ENCODE measurements around the gene HSPH1.
"Not testable (repeated sequence)": the region's sequence is repeated elsewhere in the genome, so short reads cannot be mapped to it uniquely, and the experiment has no call there.

HSPH1 gene

DNA sequence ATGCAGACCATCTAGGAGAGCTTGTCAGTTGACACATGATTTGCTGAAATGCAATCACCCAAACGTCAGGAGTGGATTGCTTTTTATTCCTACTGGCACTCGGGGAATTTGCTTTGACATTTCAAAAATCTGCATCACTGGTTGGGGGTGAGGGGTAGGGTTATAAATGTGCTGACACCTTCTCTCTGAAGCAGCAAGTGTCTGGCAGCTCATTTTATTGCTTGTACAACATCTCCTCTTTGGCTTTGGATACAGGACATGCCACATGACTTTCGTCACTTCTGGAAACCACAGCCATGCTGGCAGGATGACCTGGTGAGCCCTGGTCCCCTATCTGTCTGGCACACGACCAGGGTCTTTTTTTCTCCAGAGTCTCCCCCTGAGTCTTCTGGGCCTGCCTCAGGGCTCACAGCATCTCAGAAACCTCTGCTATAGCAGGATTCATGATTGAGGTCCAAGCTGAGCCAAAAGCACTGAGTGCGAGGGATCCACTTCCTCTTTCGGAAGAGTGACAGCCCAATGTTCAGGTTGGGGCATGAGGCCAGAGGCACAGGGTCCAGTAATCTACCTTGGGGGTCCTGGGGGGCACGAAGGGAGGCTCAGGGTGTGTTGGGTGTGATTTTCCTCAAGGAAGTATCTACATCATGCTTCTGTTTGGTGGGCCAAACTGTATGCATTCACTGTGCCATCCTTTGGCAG lies 60.1 kb downstream of the HSPH1 start:
- TF ChIP-seq RARB (CRISPR knock-in tag; IDR thresholded peaks at IDR 0.05) (no peak), ZNF8 (CRISPR knock-in tag; IDR thresholded peaks at IDR 0.05) (no peak), ZFP3 (CRISPR knock-in tag; IDR thresholded peaks at IDR 0.05) (no peak), ESRRG (CRISPR knock-in tag; IDR thresholded peaks at IDR 0.05) (no peak), BACH2 (CRISPR knock-in tag; IDR thresholded peaks at IDR 0.05; ENCODE audit: borderline replicate concordance) (no peak), SNAI2 (CRISPR knock-in tag; IDR thresholded peaks at IDR 0.05) (no peak)
- TF ChIP-seq, protein P1, sequence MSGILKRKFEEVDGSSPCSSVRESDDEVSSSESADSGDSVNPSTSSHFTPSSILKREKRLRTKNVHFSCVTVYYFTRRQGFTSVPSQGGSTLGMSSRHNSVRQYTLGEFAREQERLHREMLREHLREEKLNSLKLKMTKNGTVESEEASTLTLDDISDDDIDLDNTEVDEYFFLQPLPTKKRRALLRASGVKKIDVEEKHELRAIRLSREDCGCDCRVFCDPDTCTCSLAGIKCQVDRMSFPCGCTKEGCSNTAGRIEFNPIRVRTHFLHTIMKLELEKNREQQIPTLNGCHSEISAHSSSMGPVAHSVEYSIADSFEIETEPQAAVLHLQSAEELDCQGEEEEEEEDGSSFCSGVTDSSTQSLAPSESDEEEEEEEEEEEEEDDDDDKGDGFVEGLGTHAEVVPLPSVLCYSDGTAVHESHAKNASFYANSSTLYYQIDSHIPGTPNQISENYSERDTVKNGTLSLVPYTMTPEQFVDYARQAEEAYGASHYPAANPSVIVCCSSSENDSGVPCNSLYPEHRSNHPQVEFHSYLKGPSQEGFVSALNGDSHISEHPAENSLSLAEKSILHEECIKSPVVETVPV (CRISPR knock-in tag; IDR thresholded peaks at IDR 0.05), result no peak
- no peak for ATAC-seq

DNA sequence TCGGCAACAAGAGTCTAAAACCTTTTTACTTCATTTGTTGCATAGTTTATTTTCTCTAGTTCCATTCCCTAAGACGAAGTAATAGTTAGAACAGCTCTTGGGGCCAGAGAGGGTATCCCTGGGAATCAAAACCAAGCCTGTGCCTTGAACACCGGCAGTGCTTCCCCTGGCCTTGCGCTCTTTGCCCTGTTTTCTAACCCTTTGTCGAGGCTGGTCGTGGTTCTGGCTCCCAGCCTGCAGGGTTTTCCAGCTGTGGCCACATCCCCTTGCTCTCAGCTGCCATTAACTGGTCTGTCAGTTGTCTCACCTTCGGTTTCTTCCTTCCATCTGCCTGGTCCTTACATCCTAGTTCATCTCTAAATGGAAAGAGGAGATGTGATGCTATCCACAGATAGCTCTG lies 61.0 kb downstream of the HSPH1 start:
- ATAC-seq, result no peak
- TF ChIP-seq ZFP30 (CRISPR knock-in tag; IDR thresholded peaks at IDR 0.05) (no peak), TCF4 (CRISPR knock-in tag; IDR thresholded peaks at IDR 0.05; ENCODE audit: borderline replicate concordance) (no peak), RARB (CRISPR knock-in tag; IDR thresholded peaks at IDR 0.05) (no peak), BACH2 (CRISPR knock-in tag; IDR thresholded peaks at IDR 0.05; ENCODE audit: borderline replicate concordance) (no peak), PPARA (CRISPR knock-in tag; IDR thresholded peaks at IDR 0.05; ENCODE audit: borderline replicate concordance) (no peak)
- TF ChIP-seq, protein P2, sequence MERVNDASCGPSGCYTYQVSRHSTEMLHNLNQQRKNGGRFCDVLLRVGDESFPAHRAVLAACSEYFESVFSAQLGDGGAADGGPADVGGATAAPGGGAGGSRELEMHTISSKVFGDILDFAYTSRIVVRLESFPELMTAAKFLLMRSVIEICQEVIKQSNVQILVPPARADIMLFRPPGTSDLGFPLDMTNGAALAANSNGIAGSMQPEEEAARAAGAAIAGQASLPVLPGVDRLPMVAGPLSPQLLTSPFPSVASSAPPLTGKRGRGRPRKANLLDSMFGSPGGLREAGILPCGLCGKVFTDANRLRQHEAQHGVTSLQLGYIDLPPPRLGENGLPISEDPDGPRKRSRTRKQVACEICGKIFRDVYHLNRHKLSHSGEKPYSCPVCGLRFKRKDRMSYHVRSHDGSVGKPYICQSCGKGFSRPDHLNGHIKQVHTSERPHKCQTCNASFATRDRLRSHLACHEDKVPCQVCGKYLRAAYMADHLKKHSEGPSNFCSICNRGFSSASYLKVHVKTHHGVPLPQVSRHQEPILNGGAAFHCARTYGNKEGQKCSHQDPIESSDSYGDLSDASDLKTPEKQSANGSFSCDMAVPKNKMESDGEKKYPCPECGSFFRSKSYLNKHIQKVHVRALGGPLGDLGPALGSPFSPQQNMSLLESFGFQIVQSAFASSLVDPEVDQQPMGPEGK (CRISPR knock-in tag; IDR thresholded peaks at IDR 0.05; ENCODE audit: borderline replicate concordance), result no peak
- TF ChIP-seq, protein P1 (CRISPR knock-in tag; IDR thresholded peaks at IDR 0.05), result no peak

DNA sequence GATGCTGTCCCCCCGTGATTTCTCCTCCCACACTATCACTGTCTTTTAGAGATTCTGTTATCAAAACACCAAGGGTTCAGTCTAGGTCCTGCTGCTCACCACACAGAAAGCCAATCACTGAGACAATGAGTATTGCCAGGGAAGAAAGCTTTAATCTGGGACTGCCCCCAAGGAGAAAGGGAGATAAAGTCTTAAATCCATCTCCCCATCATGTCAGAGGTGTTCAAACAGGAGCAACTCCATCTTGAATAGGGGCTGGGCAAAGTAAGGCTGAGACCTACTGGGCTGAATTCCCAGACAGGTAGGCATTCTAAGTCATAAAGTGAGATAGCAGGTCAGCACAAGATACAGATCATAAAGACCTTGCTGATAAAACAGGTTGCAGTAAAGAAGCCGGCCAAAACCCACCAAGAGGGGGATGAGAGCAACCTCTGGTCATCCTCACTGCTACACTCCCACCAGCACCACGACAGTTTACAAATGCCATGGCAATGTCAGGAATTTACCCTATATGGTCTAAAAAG lies 63.7 kb downstream of the HSPH1 start:
- not testable (repeated sequence) for ATAC-seq

DNA sequence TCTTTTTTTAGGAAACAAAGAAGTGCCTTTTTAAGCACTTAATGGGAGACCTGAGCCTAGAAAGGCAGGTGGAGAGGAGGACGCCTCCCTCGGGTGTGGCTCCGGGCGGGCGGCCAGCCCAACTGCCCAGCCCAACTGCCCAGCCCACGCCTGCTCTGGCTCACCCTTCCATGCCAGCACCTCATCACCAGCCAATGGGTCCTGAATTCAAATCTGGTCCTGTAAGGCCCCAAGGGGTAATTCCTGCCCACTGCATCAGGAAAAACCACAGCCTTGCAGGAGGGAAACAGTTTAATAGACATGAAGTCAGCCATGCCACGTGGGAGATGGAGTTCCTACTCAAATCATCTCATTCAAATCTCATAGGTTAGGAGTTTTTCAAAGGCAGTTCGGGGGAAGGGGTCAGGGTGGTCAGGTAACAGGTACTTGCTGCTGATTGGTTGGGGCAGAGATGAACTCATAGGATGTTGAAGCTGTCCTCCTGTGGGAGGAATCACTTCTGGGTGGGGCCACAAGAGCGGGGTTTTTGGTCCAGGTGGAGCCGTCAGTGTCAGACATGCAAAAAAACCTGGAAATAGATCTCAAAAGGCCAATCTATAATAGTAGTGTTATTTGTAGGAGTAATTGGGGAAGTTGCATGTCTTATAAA lies 64.9 kb downstream of the HSPH1 start:
- no peak for ATAC-seq
- TF ChIP-seq, protein P1 (CRISPR knock-in tag; IDR thresholded peaks at IDR 0.05), result no peak
- TF ChIP-seq ZC3H10 (CRISPR knock-in tag; IDR thresholded peaks at IDR 0.05) (no peak), ZNF565 (CRISPR knock-in tag; conservative IDR thresholded peaks at IDR 0.05; ENCODE audit: low read depth) (no peak), ESRRG (CRISPR knock-in tag; IDR thresholded peaks at IDR 0.05) (no peak), BACH2 (CRISPR knock-in tag; IDR thresholded peaks at IDR 0.05; ENCODE audit: borderline replicate concordance) (no peak)

DNA sequence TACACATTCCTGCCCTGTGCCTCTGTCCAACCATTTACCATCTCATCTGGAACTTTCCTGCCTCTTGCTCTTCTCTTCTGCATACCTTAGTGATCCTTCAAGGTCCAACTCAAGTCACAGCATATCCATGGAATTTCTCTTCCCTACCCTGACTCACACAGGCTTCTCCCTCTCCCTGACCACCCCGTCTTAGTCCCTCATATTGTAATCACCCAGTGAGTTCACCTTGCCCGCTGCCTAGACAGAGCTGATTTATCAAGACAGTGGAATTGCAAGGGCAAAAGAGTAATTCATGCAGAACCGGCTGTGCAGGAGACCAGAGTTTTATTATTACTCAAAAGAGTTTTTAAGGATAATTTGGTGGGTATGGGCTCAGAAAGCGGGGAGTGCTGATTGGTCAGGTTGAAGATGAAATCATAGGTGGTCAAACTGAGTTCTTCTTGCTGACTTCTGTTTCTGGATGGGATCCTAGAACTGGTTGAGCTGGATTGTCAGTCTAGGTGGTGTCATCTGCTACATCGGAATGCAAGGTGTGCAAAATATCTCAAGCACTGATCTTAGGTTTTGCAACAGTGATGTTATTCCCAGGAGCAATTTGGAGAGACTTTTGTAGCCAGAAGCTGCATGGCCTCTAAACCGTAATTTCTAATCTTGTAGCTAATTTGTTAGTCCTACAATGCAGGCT lies 67.2 kb downstream of the HSPH1 start:
- ATAC-seq, result no peak
- TF ChIP-seq ARNTL (CRISPR knock-in tag; IDR thresholded peaks at IDR 0.05; ENCODE audit: borderline replicate concordance, low read depth), result no peak
- TF ChIP-seq TOX (CRISPR knock-in tag; IDR thresholded peaks at IDR 0.05; ENCODE audit: borderline replicate concordance), result no peak
- no peak for TF ChIP-seq TCF4 (CRISPR knock-in tag; IDR thresholded peaks at IDR 0.05; ENCODE audit: borderline replicate concordance)
- TF ChIP-seq, protein P2 (CRISPR knock-in tag; IDR thresholded peaks at IDR 0.05; ENCODE audit: borderline replicate concordance), result no peak
- TF ChIP-seq, protein P1 (CRISPR knock-in tag; IDR thresholded peaks at IDR 0.05), result no peak
- no peak for TF ChIP-seq CSDC2 (CRISPR knock-in tag; IDR thresholded peaks at IDR 0.05)
- TF ChIP-seq ZNF8 (CRISPR knock-in tag; IDR thresholded peaks at IDR 0.05), result no peak
- no peak for TF ChIP-seq ZNF565 (CRISPR knock-in tag; conservative IDR thresholded peaks at IDR 0.05; ENCODE audit: low read depth)
- TF ChIP-seq, protein P3, sequence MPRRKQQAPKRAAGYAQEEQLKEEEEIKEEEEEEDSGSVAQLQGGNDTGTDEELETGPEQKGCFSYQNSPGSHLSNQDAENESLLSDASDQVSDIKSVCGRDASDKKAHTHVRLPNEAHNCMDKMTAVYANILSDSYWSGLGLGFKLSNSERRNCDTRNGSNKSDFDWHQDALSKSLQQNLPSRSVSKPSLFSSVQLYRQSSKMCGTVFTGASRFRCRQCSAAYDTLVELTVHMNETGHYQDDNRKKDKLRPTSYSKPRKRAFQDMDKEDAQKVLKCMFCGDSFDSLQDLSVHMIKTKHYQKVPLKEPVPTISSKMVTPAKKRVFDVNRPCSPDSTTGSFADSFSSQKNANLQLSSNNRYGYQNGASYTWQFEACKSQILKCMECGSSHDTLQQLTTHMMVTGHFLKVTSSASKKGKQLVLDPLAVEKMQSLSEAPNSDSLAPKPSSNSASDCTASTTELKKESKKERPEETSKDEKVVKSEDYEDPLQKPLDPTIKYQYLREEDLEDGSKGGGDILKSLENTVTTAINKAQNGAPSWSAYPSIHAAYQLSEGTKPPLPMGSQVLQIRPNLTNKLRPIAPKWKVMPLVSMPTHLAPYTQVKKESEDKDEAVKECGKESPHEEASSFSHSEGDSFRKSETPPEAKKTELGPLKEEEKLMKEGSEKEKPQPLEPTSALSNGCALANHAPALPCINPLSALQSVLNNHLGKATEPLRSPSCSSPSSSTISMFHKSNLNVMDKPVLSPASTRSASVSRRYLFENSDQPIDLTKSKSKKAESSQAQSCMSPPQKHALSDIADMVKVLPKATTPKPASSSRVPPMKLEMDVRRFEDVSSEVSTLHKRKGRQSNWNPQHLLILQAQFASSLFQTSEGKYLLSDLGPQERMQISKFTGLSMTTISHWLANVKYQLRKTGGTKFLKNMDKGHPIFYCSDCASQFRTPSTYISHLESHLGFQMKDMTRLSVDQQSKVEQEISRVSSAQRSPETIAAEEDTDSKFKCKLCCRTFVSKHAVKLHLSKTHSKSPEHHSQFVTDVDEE (CRISPR knock-in tag; IDR thresholded peaks at IDR 0.05), result no peak
- TF ChIP-seq SNAI2 (CRISPR knock-in tag; IDR thresholded peaks at IDR 0.05), result no peak

Data from SK-N-SH treated with all-trans-retinoic acid at 6 μM for 48 hours (cell line).